Activated CD4-positive, alpha-beta T cell treated with anti-CD3 and anti-CD28 coated beads, Interleukin-2, amount 10 ng/mL, durations not matched to agents 7 days and 5 days (primary cell): ENCODE results near the gene GSK3A. TPM values are rescaled to one million over a fixed set of nuclear protein-coding genes. Genes with fewer than 3 reads are reported as not detected.

Experiments
- CTCF ChIA-PET: fragments of 350-600 bp; sonication (Branson Sonifier 250); formaldehyde crosslinking; loops from one replicate; lab custom pipeline; 2021; ENCODE audit warnings: antibody characterized with exemption; lab: Charles Lee
- POLR2A ChIA-PET: fragments of 350-600 bp; sonication (Branson Sonifier 250); formaldehyde crosslinking; loops from one replicate; lab custom pipeline; 2021; ENCODE audit warnings: antibody characterized with exemption; lab: Charles Lee
- DNase-seq: peaks from one replicate; pipeline ENCODE4 v3.0.0-alpha.2; 2020
- H3K27ac Mint-ChIP-seq: one replicate; pipeline ENCODE4 v1.8.0; 2021; ENCODE audit warnings: mild to moderate bottlenecking, moderate library complexity, mixed read lengths
- H3K27me3 Mint-ChIP-seq: one replicate; pipeline ENCODE4 v1.8.0; 2021; ENCODE audit warnings: mixed read lengths
- H3K36me3 Mint-ChIP-seq: one replicate; pipeline ENCODE4 v1.8.0; 2021; ENCODE audit warnings: low read depth, mixed read lengths
- H3K4me1 Mint-ChIP-seq: one replicate; pipeline ENCODE4 v1.8.0; 2021; ENCODE audit warnings: mixed read lengths
- H3K4me3 Mint-ChIP-seq: one replicate; pipeline ENCODE4 v1.8.0; 2021; ENCODE audit warnings: mild to moderate bottlenecking, moderate library complexity, mixed read lengths
- H3K9me3 Mint-ChIP-seq: one replicate; pipeline ENCODE4 v1.8.0; 2021; ENCODE audit warnings: mixed read lengths
- total RNA-seq, 2 experiments: library from RNA; stranded (reverse); gene quantifications; one replicate each; pipeline ENCODE4 v1.2.3, GENCODE V29; 2021

The GSK3A gene
- total RNA-seq, 2 experiments from 2014 or later: 42.7 to 53.4 TPM

- CTCF ChIA-PET: interaction anchor here (2.8 kb wide), 1 partner anchor 30 kb away, joined by 14 read pairs; no protein-coding TSS in a partner anchor
- H3K27ac Mint-ChIP-seq: peak overlapping the region; percentile 57
- H3K9me3 Mint-ChIP-seq: no peaks in the 10 kb centered on the region
- no peak overlapping the region for H3K4me3 Mint-ChIP-seq
- no peaks in the 10 kb centered on the region for H3K27me3 Mint-ChIP-seq
- DNase-seq: no peak
- H3K36me3 Mint-ChIP-seq: peaks cover 2% of the 10 kb centered on the region
- peaks cover 45% of the 10 kb centered on the region for H3K4me1 Mint-ChIP-seq
- POLR2A ChIA-PET: no interaction called here
Observed at GRCh38 chr19:42249769-42250168, 7.4 kb upstream of the GSK3A start.

- H3K9me3 Mint-ChIP-seq: no peaks in the 10 kb centered on the region
- H3K27ac Mint-ChIP-seq: no peak overlapping the region
- no peak overlapping the region for H3K4me3 Mint-ChIP-seq
- ChIA-PET CTCF (interaction anchor here (0.8 to 2.8 kb wide), 3 partner anchors 10 to 30 kb away, joined by 3 to 14 read pairs (median 4); no protein-coding TSS in a partner anchor), POLR2A (no interaction called here)
- H3K4me1 Mint-ChIP-seq: peaks cover 47% of the 10 kb centered on the region
- no peaks in the 10 kb centered on the region for H3K27me3 Mint-ChIP-seq
- H3K36me3 Mint-ChIP-seq: peaks cover 2% of the 10 kb centered on the region
- no peak for DNase-seq
Observed at GRCh38 chr19:42249149-42249750, 6.8 kb upstream of the GSK3A start.

GRCh38 chr19:42248270-42249148, 6.1 kb upstream of the GSK3A start:
- Mint-ChIP-seq H3K9me3 (no peaks in the 10 kb centered on the region), H3K27ac (no peak overlapping the region), H3K36me3 (peaks cover 2% of the 10 kb centered on the region), H3K4me3 (no peak overlapping the region), H3K27me3 (no peaks in the 10 kb centered on the region), H3K4me1 (peaks cover 48% of the 10 kb centered on the region)
- CTCF ChIA-PET: interaction anchor here (0.6 to 1.2 kb wide), 3 partner anchors 9 to 63 kb away, joined by 3 to 4 read pairs (median 3); no protein-coding TSS in a partner anchor
- no peak for DNase-seq
- POLR2A ChIA-PET: no interaction called here

- H3K4me1 Mint-ChIP-seq: peaks cover 50% of the 10 kb centered on the region
- H3K27ac Mint-ChIP-seq: no peak overlapping the region
- no peak for DNase-seq
- no peak overlapping the region for H3K4me3 Mint-ChIP-seq
- peaks cover 2% of the 10 kb centered on the region for H3K36me3 Mint-ChIP-seq
- ChIA-PET CTCF (interaction anchor here (0.7 to 1.9 kb wide), 2 partner anchors 32 to 88 kb away, joined by 4 to 10 read pairs; no protein-coding TSS in a partner anchor), POLR2A (interaction anchor here (1.4 kb wide), 1 partner anchor 23 kb away, joined by 6 read pairs; no protein-coding TSS in a partner anchor)
- H3K27me3 Mint-ChIP-seq: no peaks in the 10 kb centered on the region
- H3K9me3 Mint-ChIP-seq: no peaks in the 10 kb centered on the region
Observed at GRCh38 chr19:42247640-42248199, 5.3 kb upstream of the GSK3A start.

- Mint-ChIP-seq H3K9me3 (no peaks in the 10 kb centered on the region), H3K27me3 (no peaks in the 10 kb centered on the region), H3K4me3 (no peak overlapping the region), H3K4me1 (peaks cover 44% of the 10 kb centered on the region), H3K36me3 (peaks cover 2% of the 10 kb centered on the region), H3K27ac (peak overlapping the region; percentile 47)
- CTCF ChIA-PET: interaction anchor here (0.6 to 1.9 kb wide), 4 partner anchors 13 to 87 kb away, joined by 3 to 10 read pairs (median 4); no protein-coding TSS in a partner anchor
- no peak for DNase-seq
- POLR2A ChIA-PET: interaction anchor here (0.7 to 1.4 kb wide), 2 partner anchors 8 to 23 kb away, joined by 3 to 6 read pairs; partner anchors contain the start of gene ERF
Observed at GRCh38 chr19:42246922-42247639, 4.7 kb upstream of the GSK3A start.

- no peak overlapping the region for H3K4me3 Mint-ChIP-seq
- H3K36me3 Mint-ChIP-seq: peaks cover 2% of the 10 kb centered on the region
- peaks cover 41% of the 10 kb centered on the region for H3K4me1 Mint-ChIP-seq
- no peaks in the 10 kb centered on the region for H3K27me3 Mint-ChIP-seq
- no peak overlapping the region for H3K27ac Mint-ChIP-seq
- no peak for DNase-seq
- H3K9me3 Mint-ChIP-seq: no peaks in the 10 kb centered on the region
- ChIA-PET CTCF (interaction anchor here (0.6 to 1.9 kb wide), 4 partner anchors 12 to 50 kb away, joined by 3 to 10 read pairs (median 4); no protein-coding TSS in a partner anchor), POLR2A (interaction anchor here (0.6 to 1.4 kb wide), 3 partner anchors 9 to 45 kb away, joined by 3 to 6 read pairs (median 3); partner anchors contain the start of gene ERF)
Observed at GRCh38 chr19:42246143-42246921, 3.9 kb upstream of the GSK3A start.

GRCh38 chr19:42245231-42245630, 2.8 kb upstream of the GSK3A start:
- ChIA-PET CTCF (interaction anchor here (1.2 to 3.8 kb wide), 11 partner anchors 11 to 133 kb away, joined by 3 to 36 read pairs (median 4); partner anchors contain the start of gene CIC), POLR2A (interaction anchor here (0.6 kb wide), 1 partner anchor 44 kb away, joined by 3 read pairs; no protein-coding TSS in a partner anchor)
- Mint-ChIP-seq H3K27me3 (no peaks in the 10 kb centered on the region), H3K27ac (peak overlapping the region; percentile 98), H3K9me3 (no peaks in the 10 kb centered on the region), H3K4me1 (peaks cover 44% of the 10 kb centered on the region), H3K36me3 (peaks cover 4% of the 10 kb centered on the region), H3K4me3 (peak overlapping the region; percentile 92)
- DNase-seq: no peak

GRCh38 chr19:42244347-42245220, 2.2 kb upstream of the GSK3A start:
- peak; percentile 96 for DNase-seq
- Mint-ChIP-seq H3K4me3 (peak overlapping the region; percentile 92), H3K9me3 (no peaks in the 10 kb centered on the region), H3K36me3 (peaks cover 9% of the 10 kb centered on the region), H3K4me1 (peaks cover 45% of the 10 kb centered on the region), H3K27ac (peak overlapping the region; percentile 98), H3K27me3 (no peaks in the 10 kb centered on the region)
- ChIA-PET POLR2A (no interaction called here), CTCF (interaction anchor here (0.9 to 3.8 kb wide), 15 partner anchors 10 to 385 kb away, joined by 3 to 36 read pairs (median 4); partner anchors contain the start of genes CIC, POU2F2 and RPS19)

- Mint-ChIP-seq H3K36me3 (peaks cover 16% of the 10 kb centered on the region), H3K4me1 (peaks cover 49% of the 10 kb centered on the region), H3K27ac (peak overlapping the region; percentile 86), H3K27me3 (no peaks in the 10 kb centered on the region), H3K4me3 (peak overlapping the region; percentile 91), H3K9me3 (no peaks in the 10 kb centered on the region)
- peak; percentile 27 for DNase-seq
- POLR2A ChIA-PET: interaction anchor here (1.6 kb wide), 1 partner anchor 42 kb away, joined by 4 read pairs; no protein-coding TSS in a partner anchor
- CTCF ChIA-PET: interaction anchor here (0.5 to 3.8 kb wide), 12 partner anchors 8 to 133 kb away, joined by 3 to 36 read pairs (median 6); partner anchors contain the start of genes CIC and POU2F2
Observed at GRCh38 chr19:42242069-42242511, 312 bp downstream of the GSK3A start.

GRCh38 chr19:42241279-42241678, 1.1 kb downstream of the GSK3A start:
- Mint-ChIP-seq H3K27ac (no peak overlapping the region), H3K9me3 (no peaks in the 10 kb centered on the region), H3K4me1 (peaks cover 53% of the 10 kb centered on the region), H3K36me3 (peaks cover 22% of the 10 kb centered on the region), H3K4me3 (peak overlapping the region; percentile 91), H3K27me3 (no peaks in the 10 kb centered on the region)
- ChIA-PET POLR2A (no interaction called here), CTCF (interaction anchor here (0.5 to 1.8 kb wide), 2 partner anchors 10 to 77 kb away, joined by 3 to 6 read pairs; no protein-coding TSS in a partner anchor)
- DNase-seq: no peak
